Measurements from ENCODE around the gene HMX3.

HMX3 gene

DNA sequence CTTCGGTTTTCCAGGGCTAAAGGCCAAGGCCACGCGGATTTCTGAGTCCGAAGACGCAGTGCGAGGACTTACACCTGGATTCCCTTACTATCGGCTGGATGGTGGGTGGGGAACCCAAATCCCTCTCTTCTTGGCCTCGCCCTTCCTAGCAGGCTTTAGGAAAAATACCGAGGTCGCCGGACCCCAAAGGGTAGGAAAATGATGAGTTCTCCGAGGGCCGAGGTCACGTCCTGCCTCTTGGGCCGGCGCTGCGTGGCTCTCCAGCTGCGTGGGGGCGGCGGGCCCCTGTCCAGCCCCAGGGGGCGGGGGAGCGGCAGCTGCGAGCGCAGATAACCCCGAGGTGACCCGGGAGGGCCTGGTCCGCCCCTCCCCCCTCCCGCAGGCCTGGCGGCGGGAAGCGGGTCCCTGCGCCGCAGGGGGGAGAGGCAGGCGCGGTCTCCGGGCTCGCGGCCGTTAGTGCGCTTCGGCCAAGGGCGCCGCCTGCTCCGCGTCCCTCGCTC lies 805 bp upstream of the HMX3 start:
- no peak for DNase-seq

DNA sequence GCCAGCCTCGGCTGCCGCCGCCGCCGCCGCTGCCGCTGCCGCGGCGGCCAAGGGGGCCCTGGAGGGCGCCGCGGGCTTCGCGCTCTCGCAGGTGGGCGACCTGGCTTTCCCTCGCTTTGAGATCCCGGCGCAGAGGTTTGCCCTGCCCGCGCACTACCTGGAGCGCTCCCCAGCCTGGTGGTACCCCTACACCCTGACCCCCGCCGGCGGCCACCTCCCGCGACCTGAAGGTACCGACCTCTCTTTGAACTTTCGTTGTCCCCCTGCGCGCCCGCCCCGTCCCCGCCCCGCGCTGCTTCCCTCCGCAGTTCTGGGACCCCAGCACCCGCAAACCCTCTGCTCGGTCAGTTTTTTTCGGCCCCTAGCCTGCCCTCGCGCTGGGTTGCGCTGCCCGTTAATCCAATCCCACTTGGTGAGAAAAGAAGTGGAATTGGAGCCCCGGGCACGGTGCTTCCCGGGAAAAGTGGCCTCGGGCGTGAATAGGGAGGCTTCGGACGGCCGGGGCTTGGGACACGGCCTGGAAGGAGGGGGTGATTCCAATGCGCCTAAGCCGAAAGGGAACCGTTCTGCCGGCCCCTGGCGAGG lies 543 bp downstream of the HMX3 start:
- DNase-seq = no peak

- DNase-seq = no peak
These were observed 1.3 kb downstream of the HMX3 start for GRCh38 chr10:123136806-123137642.

DNA sequence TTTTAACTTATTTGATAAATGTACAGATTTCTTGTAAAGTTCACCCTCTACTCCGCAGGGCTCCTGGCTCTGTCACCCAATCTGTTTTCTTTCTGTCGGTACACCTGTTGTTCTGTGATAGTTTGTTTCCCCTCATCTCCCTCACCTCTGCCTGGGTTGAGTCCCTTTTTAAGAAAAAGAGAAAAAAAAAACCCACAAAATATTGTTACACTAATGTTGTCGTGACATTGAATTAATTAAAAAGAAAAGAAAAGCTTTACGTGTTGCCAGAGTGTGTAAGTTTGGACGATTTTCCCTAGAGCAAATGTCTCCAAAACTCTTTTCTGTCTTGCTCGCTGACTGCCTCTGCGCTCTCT lies 3.4 kb downstream of the HMX3 start:
- no peak for DNase-seq

DNA sequence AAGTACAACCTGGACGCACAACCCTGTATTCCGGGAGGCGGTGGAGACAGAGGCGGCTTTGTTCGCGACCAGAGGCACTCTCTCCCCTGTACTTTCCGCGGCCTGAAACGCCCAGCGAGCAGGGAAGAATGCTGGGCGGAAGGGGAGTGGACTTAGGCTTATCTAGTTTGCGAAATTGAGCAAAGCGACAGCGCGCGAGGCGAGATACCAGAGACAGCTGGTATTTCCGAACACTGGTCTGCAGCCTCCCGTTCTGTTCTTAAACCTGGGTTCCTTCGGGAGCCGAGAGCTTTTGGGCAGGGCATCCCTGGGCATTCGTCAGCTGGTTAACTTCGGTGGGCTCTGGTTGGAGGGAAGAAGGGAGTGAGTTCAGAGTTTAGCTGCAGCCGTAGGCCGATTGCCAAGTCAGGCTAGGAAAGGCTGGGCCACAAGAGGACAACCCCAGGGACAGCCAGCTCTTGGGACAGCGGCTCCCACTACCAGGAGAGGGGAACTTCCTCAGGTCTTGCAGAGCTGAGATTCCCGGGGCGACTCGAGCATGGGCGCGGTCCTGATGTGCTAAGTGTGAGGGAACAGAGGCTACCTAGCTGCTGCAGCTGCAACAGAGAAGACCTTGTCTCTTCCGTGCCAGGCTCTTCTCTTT lies 3.9 kb downstream of the HMX3 start:
- no peak for DNase-seq

DNA sequence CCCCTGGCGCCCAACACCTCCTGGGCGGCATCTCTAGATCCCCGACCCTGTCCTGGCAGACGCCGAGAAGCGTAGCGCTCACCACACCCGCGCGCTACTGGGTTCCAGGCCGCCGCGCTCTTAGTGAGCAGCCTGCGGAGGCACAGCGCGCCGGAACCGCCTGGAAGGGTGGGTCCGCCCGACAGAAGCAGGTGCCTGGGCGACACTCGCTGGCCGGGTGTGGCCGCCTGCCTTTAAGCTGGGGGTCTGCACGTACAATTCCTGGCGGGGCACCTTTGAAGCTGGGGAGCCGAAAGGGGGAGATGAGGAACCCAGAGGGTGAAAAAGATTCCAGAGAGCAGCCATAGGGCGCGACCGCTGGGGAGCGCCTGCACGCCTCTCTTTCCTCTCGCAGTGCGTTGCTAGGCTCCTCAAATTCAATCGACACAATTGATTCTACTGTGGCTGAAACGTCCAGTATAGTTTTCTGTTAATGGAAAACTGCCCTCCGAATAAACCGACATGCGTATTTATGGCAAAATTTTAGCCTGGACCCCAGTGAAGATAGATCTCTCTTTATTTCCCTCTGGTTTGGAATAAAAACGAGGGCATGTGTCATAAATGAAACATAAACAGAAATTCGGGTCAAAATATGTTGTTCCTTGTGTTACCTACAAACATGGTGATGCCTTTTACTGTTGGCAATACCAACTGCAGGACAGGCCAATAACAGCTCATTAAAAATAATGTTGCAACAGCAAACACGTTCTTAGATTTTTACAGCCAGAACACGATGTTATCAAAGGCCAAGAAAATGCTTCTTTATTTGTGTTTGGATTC lies 4.6 kb downstream of the HMX3 start:
- DNase-seq = no peak

GRCh38 chr10:123140983-123141390 lies 5.2 kb downstream of the HMX3 start:
- DNase-seq = no peak

GRCh38 chr10:123141791-123142700 lies 6.3 kb downstream of the HMX3 start:
- no peak for DNase-seq

DNA sequence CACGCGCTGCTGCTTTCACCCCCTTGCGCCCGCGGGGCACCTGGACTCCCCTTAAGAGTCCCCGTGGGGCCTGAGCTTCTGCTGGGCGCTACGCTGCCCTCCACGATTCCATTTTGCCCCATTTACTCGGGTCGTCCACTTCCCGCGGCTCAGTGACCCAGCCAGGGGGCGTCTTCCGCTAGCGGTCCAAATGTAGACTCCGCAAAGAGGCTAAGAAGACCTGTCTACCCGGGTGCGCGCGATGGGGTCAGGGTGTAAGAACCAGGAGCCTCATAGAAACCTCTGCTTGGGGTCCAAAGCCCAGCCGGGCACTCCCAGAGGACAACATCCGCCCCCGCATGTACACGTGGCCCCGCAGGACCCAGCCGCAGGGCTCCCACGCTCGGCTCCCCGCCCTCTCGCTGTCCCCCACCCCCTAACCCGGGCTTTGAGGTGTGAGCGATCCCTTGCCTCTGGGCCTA lies 7.0 kb downstream of the HMX3 start:
- no peak for DNase-seq

GRCh38 chr10:123143162-123143824 lies 7.5 kb downstream of the HMX3 start:
- no peak for DNase-seq

DNA sequence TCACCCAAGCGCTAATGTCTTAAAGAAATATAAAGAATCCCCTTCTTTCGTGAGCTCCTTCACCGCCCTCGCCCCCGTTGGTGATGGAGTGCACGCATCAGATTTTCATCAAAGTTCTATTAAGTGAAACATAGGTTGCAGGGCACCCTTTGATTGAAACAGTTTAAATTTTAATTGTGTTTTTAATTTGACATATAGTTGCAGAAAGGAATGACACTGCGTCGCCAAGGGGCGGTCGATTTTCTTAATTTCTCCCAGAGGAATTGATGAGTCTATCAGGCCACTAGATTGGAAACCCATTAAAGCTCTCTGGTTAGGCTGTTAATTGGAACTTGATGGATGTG lies 8.0 kb downstream of the HMX3 start:
- DNase-seq = no peak

GRCh38 chr10:123144697-123145541 lies 9.1 kb downstream of the HMX3 start:
- no peak for DNase-seq

DNA sequence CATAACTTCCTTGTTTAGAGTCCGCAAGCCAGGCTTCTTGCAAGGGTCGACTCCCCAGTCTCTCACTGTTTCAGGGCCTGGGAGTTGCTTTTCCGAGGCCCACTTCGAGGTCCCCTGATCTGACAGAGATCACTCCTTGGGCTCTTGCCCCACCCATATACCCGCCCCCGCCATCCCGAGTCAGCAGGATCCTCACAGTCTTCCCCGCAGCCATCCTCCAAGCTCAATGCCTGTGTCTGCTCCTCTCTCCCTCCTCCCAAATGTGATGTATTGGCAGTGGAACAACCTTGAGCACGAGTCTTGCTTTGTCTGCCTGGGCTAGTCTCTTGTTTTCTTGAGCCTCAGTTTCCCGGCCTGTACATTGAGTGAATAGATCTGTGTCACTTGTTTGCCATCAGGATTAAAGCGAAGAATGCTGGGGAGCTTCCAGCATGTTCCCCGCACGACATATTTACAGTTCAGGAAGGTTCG lies 9.8 kb downstream of the HMX3 start:
- DNase-seq = no peak

GRCh38 chr10:123146013-123146893 lies 10.5 kb downstream of the HMX3 start:
- DNase-seq = no peak

DNA sequence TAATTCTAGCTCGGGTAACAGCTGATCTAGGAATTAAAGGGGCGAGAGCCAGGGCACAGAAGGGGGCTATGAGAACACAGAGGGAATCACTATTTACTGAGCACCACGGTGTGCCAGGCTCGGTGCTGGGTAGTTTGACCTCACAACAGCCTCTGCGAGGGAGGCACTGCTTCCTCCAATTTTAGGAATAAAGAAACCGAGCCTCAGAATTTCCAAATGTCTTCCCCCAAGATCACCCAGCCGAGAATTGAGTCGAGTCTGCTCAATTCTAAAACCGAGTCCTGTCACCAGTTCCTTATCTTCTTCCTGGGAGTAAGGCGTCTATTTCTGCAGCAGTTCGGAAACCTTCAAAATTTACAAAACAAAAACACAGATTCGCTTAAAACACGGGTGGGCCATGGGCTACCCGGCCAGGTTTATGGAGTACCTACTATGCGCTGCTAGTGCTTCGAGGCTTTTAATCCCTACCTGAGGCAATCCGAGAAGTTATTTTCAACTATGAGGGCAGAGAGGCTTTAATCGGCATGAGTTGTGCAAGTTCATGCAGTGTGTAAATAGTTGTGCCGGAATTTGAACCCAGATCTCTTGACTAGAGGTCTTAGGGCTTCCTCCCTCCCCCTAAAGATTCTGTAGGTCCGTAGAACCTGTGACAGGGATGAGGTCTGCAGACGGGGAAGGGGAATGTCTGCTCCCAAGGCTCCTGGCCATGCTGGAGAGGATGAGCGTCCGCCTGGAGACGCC lies 11.3 kb downstream of the HMX3 start:
- no peak for DNase-seq

DNA sequence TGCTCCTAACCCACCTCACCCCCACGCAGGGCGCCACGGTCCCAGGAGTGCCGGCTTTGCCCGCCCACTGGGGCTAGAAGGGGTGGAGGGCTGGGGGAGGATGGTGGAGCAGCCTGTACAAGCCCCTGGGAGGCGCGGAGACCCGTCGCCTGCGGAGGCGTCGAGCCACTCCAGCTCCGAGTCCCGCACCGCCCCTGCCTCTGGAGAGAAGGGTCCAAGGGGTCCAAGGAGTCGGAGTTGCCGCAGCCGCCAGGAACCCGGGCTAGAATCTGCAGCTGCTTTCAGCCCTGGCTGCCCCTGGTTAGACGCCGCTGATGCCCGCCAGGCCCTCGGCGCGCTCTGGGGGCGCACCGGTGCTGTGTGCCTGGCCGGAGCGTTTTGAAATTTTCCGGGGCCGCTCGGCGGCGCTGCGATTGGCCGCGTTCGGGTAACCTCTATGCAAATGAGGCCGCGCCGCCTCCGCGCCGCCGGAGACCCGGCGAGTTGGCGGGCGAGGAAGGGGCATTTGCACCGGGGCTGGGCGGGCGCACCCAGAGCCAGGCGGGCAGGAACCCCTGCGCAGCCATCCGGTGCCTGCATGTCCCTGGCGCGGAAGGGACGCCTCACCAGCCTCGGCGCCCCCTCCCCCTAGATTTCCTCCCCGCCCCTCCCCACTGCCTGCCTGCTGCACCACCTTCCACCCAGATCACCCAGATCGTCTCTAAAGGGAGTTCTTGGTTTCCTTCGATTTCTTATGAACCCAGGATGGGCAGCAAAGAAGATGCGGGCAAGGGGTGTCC lies 12.1 kb downstream of the HMX3 start, which contains the start of gene HMX2:
HMX2 (plus strand) TSS at position 502 of the 779 bp plus-strand sequence; CDS start at position 745, 243 bp downstream.
- DNase-seq = no peak

DNA sequence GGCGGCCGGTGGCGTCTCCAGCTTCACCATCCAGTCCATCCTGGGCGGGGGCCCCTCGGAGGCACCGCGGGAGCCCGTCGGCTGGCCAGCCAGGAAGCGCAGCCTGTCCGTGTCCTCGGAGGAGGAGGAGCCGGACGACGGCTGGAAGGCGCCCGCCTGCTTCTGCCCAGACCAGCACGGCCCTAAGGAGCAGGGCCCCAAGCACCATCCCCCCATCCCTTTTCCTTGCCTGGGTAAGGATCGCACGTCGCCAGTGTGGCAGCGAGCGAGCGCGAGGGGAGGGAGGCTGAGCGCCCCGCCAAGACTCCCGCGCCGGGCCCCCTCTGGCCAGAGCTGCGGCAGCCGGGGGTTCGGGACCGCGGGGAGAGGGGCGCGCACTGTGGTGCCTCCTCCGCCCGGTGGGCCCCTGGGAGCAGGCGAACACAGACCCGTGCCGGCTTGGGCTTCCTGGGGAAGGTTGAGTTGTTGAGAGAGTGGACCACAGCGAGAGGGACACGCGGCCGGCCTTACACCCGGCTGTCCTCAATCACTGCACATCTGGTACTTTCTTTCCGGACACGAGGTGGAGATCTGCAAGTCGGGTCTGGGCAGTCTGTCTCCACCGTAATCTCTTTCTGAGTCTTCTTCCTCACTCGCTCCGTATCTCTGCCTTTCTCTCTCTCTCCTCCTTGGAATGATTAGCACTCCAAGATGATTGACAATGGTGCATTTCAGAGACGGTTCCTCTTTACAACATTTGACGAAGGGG lies 12.8 kb downstream of the HMX3 start:
- no peak for DNase-seq
